ENCODE measurements around the gene USP40.

- TF ChIP-seq CTCF (IDR thresholded peaks at IDR 0.05 in 8 of 11, conservative IDR thresholded peaks at IDR 0.05 in 3 of 11) (no peak), POLR2AphosphoS5 (IDR thresholded peaks at IDR 0.05) (peak in 1 of 3 donors; percentile 16), POLR2A (IDR thresholded peaks at IDR 0.05) (no peak)
Observed at GRCh38 chr2:233461481-233461891, 105.1 kb downstream of the USP40 start.

Data from spleen (tissue), 7 donors.